Tibial artery (tissue), 4 donors: Measurements from ENCODE around the gene SUSD1.

Experiments used
- DNase-seq, 2 donors: peaks; one replicate each; pipeline ENCODE4 v3.0.0-alpha.2; 2019
- H3K27ac ChIP-seq, 2 donors: fragments of 200-600 bp; sonication (generic) in 1 of 2; 1 replicate in 1 of 2; 2 replicates in 1 of 2; pipeline ENCODE4 v1.5.1; 2018 to 2019; ENCODE audit warnings: mild to moderate bottlenecking in 1 of 2
- H3K27me3 ChIP-seq, 2 donors: fragments of 200-600 bp; sonication (generic) in 1 of 2; one replicate each; pipeline versions ENCODE4 v1.5.1 to v1.6.0; 2016 to 2019
- H3K36me3 ChIP-seq, 3 donors: fragments of 200-600 bp; sonication (generic) in 2 of 3; one replicate each; pipeline ENCODE4 v1.5.1; 2016 to 2019; ENCODE audit warnings: mild to moderate bottlenecking in 2 of 3
- H3K4me1 ChIP-seq, 4 donors: fragments of 200-600 bp; sonication (generic) in 2 of 4; 1 replicate in 3 of 4; 2 replicates in 1 of 4; pipeline ENCODE4 v1.5.1; 2016 to 2019
- H3K4me3 ChIP-seq, 2 donors: fragments of 200-600 bp; sonication (generic) in 1 of 2; 1 replicate in 1 of 2; 2 replicates in 1 of 2; pipeline ENCODE4 v1.5.1; 2018 to 2019; ENCODE audit warnings: mild to moderate bottlenecking in 2 of 2
- H3K9me3 ChIP-seq, 3 donors: fragments of 200-600 bp; sonication (generic) in 1 of 3; one replicate each; pipeline ENCODE4 v1.5.1; 2016 to 2019
- intact Hi-C: fragments of 100-400 bp; cut with DNase I; formaldehyde crosslinking; loops from one replicate; pipeline ENCODE4 v1.15.0; 2023; ENCODE audit warnings: low total_unique reads
- TF ChIP-seq, protein P1 (sequence below), 2 experiments: fragments of 200-600 bp in 1 of 2; fragments of 450-650 bp in 1 of 2; IDR thresholded peaks; one replicate each; pipeline ENCODE4 v1.5.1; 2017 to 2019; ENCODE audit warnings: antibody characterized with exemption in 2 of 2, mild to moderate bottlenecking in 1 of 2, moderate library complexity in 1 of 2

The SUSD1 gene

GRCh38 chr9:112050544-112051475, 124.3 kb downstream of the SUSD1 start:
- no peaks in the 10 kb centered on the region for H3K9me3 ChIP-seq
- H3K4me1 ChIP-seq, result peaks cover 0 to 27% (median 18%) of the 10 kb centered on the region in 4 donors
- peak in 1 of 2 donors; percentile 70 for DNase-seq
- no peaks in the 10 kb centered on the region for H3K36me3 ChIP-seq
- H3K4me3 ChIP-seq, result no peak overlapping the region
- TF ChIP-seq, protein P1, sequence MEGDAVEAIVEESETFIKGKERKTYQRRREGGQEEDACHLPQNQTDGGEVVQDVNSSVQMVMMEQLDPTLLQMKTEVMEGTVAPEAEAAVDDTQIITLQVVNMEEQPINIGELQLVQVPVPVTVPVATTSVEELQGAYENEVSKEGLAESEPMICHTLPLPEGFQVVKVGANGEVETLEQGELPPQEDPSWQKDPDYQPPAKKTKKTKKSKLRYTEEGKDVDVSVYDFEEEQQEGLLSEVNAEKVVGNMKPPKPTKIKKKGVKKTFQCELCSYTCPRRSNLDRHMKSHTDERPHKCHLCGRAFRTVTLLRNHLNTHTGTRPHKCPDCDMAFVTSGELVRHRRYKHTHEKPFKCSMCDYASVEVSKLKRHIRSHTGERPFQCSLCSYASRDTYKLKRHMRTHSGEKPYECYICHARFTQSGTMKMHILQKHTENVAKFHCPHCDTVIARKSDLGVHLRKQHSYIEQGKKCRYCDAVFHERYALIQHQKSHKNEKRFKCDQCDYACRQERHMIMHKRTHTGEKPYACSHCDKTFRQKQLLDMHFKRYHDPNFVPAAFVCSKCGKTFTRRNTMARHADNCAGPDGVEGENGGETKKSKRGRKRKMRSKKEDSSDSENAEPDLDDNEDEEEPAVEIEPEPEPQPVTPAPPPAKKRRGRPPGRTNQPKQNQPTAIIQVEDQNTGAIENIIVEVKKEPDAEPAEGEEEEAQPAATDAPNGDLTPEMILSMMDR (IDR thresholded peaks at IDR 0.05), result no peak
- H3K27ac ChIP-seq, result no peak overlapping the region
- intact Hi-C loops, result no loop called here
- no peaks in the 10 kb centered on the region for H3K27me3 ChIP-seq

DNA sequence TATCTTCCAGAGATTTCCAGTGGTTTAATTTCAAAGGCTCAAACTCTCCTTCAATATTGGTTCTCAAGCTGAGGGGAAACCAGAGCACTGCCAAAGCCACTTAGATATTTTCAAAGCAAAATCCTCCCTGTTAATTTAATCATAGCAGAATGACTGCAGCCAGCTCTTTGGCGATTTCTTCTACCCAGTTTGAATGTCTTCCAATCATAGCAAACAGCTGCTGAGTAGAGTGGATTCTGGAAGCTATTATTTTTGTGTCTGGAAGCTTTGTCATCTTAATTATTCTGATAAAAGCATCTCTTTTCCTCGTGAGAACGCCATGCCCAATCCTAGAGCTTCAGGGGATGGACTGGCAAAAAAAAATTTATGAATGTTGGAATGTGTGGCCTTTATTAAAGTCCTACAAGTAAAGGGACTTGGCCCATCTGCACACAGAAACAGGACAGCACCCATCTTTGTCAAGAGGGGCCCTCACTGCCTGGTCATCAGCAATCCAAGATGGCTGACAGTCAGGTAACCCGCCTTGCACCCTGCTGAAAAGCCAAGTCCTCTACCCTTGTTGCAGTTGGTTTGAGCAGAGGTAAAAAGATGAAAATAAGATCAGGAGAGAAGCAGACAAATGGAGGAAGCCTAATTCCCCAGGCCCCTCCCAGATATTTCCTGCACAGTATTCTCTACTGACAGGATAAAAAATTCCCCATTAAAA, 125.1 kb downstream of the SUSD1 start:
- H3K27ac ChIP-seq, result no peak overlapping the region
- H3K27me3 ChIP-seq, result no peaks in the 10 kb centered on the region
- intact Hi-C loops, result no loop called here
- no peaks in the 10 kb centered on the region for H3K36me3 ChIP-seq
- no peak overlapping the region for H3K4me3 ChIP-seq
- H3K9me3 ChIP-seq, result no peaks in the 10 kb centered on the region
- DNase-seq, result no peak
- TF ChIP-seq, protein P1 (IDR thresholded peaks at IDR 0.05), result no peak
- H3K4me1 ChIP-seq, result peaks cover 0 to 27% (median 18%) of the 10 kb centered on the region in 4 donors

DNA sequence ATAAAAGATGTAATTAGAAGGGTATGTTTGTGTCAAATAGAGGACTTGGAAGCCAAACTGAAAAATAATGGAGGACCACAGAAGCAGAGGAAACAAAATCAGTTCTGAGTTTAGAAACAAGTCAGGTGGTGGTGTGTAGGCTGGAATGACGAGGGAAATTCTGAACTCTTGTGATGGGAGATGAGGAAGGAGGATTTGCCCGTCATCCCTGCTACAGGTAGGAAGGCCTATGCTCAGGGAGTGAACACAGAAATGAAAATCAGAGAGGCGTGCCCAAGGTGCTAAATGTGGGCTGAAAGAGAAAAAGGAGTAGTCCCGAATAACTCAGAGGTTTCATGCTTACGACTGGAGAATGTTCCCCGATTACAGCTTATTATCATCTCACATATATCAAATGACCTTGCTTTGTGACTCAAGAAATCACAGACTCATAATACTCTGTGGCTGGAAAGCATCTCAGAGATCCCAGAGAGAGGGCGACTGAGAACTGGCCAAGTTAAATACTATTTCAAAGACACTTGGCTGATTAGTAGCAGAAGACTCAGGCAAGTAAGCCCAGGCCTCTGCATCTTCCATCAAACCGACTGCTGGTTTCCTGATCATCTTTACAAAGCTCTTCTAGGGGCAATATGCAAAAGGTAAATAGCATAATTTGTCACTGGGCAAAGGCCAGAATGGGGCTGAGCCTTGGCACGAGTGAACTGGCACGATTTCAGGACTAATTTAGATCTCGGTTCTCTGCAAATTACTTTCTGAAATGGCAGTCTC, 126.0 kb downstream of the SUSD1 start:
- TF ChIP-seq, protein P1 (IDR thresholded peaks at IDR 0.05), result no peak
- Histone ChIP-seq H3K9me3 (no peaks in the 10 kb centered on the region), H3K27ac (no peak overlapping the region), H3K4me1 (peaks cover 0 to 27% (median 18%) of the 10 kb centered on the region in 4 donors), H3K4me3 (no peak overlapping the region), H3K36me3 (no peaks in the 10 kb centered on the region), H3K27me3 (no peaks in the 10 kb centered on the region)
- intact Hi-C loops, result no loop called here
- DNase-seq, result no peak

DNA sequence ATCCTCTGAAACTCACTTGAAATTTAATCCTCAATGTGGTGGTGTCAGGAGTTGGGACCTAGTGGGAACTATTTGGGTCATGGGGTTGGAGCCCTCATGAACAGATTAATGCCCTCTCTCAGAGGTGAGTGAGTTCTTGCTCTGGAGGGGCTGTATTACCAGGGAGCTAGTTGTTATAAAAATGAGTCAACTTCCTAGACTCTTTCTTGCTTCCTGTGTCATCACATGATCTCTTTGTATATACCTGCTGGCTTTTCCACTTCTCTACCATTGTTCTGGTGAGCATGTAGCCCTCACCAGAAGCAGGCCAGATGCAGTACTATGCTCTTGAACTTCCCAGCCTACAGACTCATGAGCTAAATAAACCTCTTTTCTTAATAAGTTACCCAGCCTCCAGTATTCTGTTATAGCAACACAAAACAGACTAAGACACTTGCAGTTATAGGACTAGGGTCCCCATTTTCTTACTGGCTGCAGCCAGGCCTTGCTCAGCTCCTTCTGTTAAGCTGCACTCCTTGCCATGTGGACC, 127.5 kb downstream of the SUSD1 start:
- no peaks in the 10 kb centered on the region for H3K27me3 ChIP-seq
- peaks cover 0 to 27% (median 18%) of the 10 kb centered on the region in 4 donors for H3K4me1 ChIP-seq
- TF ChIP-seq, protein P1 (IDR thresholded peaks at IDR 0.05), result no peak
- DNase-seq, result no peak
- no peaks in the 10 kb centered on the region for H3K9me3 ChIP-seq
- no peaks in the 10 kb centered on the region for H3K36me3 ChIP-seq
- H3K4me3 ChIP-seq, result no peak overlapping the region
- H3K27ac ChIP-seq, result no peak overlapping the region
- intact Hi-C loops, result no loop called here

DNA sequence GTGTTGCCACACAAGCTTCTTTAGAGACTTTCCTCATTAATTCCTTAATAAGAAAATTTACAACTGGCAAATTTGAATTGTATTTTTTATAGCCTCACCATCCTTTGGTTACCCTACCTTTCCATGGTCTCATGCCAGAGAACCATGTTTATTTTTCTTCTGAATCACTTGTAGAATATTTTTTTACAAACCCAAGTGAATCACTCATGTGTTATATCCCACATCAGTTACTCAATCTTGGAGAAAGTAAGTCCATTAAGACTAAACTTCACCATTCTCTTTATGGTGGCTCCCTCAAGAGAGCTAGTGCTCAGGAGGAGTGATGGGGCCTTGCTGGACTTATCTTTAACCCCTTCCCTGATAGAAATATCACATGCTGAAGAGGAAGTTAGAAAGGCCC, 128.9 kb downstream of the SUSD1 start:
- Histone ChIP-seq H3K4me1 (peaks cover 0 to 34% (median 18%) of the 10 kb centered on the region in 4 donors), H3K4me3 (no peak overlapping the region), H3K36me3 (no peaks in the 10 kb centered on the region), H3K9me3 (no peaks in the 10 kb centered on the region), H3K27me3 (no peaks in the 10 kb centered on the region), H3K27ac (no peak overlapping the region)
- intact Hi-C loops, result no loop called here
- TF ChIP-seq, protein P1 (IDR thresholded peaks at IDR 0.05), result no peak
- no peak for DNase-seq
